ENCODE measurements around the gene GABRR3.

DNA sequence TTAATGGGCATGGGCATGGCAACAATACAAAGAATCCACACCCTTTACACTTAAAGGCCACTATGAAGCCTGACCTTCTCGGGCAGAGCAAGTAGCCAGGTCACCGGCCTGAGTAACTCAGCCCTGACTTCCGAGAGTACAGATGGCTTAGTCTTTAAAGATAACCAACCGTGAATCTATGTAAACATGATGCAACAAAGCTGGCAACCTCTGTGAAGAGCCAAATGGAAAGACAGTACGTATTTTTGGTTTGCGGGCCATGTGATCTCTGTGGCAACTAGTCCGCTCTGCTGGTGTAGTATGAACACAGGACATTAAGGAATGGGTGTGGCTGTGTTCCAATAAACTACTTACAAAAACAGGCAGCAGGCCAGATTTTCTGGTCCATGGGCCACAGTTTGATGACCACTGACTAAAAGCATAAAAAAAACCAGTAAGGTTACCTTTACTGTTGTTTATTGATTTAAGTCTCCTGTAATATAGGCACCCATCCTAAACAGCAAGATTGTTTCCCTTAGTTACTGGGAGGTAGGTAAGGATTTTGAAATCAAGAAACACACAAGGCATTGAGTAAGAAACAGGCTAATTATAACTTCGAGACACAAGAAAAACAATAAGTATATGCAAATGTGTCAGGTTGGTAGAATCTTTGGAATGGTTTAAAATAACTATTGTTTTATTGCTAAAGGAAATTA, 77.4 kb downstream of the GABRR3 start:
- no peak for TF ChIP-seq EZH2 (IDR thresholded peaks at IDR 0.05; ENCODE audit: low read length, missing control alignments)
- TF ChIP-seq, protein P1, sequence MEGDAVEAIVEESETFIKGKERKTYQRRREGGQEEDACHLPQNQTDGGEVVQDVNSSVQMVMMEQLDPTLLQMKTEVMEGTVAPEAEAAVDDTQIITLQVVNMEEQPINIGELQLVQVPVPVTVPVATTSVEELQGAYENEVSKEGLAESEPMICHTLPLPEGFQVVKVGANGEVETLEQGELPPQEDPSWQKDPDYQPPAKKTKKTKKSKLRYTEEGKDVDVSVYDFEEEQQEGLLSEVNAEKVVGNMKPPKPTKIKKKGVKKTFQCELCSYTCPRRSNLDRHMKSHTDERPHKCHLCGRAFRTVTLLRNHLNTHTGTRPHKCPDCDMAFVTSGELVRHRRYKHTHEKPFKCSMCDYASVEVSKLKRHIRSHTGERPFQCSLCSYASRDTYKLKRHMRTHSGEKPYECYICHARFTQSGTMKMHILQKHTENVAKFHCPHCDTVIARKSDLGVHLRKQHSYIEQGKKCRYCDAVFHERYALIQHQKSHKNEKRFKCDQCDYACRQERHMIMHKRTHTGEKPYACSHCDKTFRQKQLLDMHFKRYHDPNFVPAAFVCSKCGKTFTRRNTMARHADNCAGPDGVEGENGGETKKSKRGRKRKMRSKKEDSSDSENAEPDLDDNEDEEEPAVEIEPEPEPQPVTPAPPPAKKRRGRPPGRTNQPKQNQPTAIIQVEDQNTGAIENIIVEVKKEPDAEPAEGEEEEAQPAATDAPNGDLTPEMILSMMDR (conservative IDR thresholded peaks at IDR 0.05 in 1 of 2, IDR thresholded peaks at IDR 0.05 in 1 of 2; ENCODE audit: low read depth in 1 of 2, low read length in 2 of 2), result no peak
